HEK293T (cell line): ENCODE data around the gene RTRAF.

Experiments
- BHLHE40 ChIP-seq: fragments of 450-650 bp; IDR thresholded peaks from 2 replicates; pipeline ENCODE4 v1.6.1; 2016; ENCODE audit warnings: mild to moderate bottlenecking, moderate library complexity, borderline replicate concordance
- ELF4 ChIP-seq: fragments of 450-650 bp; IDR thresholded peaks from 2 replicates; pipeline ENCODE4 v1.6.1; 2017; ENCODE audit warnings: antibody characterized with exemption
- FOXA1 ChIP-seq: fragments of 450-650 bp; IDR thresholded peaks from 2 replicates; pipeline ENCODE4 v1.6.1; 2016; ENCODE audit warnings: mild to moderate bottlenecking
- FOXK2 ChIP-seq: fragments of 450-650 bp; IDR thresholded peaks from 2 replicates; pipeline ENCODE4 v1.6.1; 2016; ENCODE audit warnings: mild to moderate bottlenecking
- FOXM1 ChIP-seq: fragments of 450-650 bp; IDR thresholded peaks from 2 replicates; pipeline ENCODE4 v1.6.1; 2017; ENCODE audit warnings: mild to moderate bottlenecking, borderline replicate concordance
- HDGF ChIP-seq: fragments of 450-650 bp; IDR thresholded peaks from 2 replicates; pipeline ENCODE4 v1.6.1; 2017; ENCODE audit warnings: antibody characterized with exemption, borderline replicate concordance
- L3MBTL2 ChIP-seq: fragments of 450-650 bp; conservative IDR thresholded peaks from 2 replicates; pipeline ENCODE4 v1.6.1; 2016; ENCODE audit warnings: mild to moderate bottlenecking
- LEF1 ChIP-seq: fragments of 450-650 bp; IDR thresholded peaks from 2 replicates; pipeline ENCODE4 v1.6.1; 2017; ENCODE audit warnings: mild to moderate bottlenecking, borderline replicate concordance
- NFRKB ChIP-seq: fragments of 450-650 bp; IDR thresholded peaks from 2 replicates; pipeline ENCODE4 v1.6.1; 2016; ENCODE audit warnings: mild to moderate bottlenecking, moderate library complexity
- PKNOX1 ChIP-seq: fragments of 450-650 bp; IDR thresholded peaks from 2 replicates; pipeline ENCODE4 v1.6.1; 2016
- SP1 ChIP-seq: fragments of 450-650 bp; IDR thresholded peaks from 2 replicates; pipeline ENCODE4 v1.6.1; 2017
- SUZ12 ChIP-seq: fragments of 450-650 bp; IDR thresholded peaks from 2 replicates; pipeline ENCODE4 v1.6.1; 2016; ENCODE audit warnings: mild to moderate bottlenecking
- TARDBP ChIP-seq: fragments of 450-650 bp; IDR thresholded peaks from 2 replicates; pipeline ENCODE4 v1.6.1; 2016

GRCh38 chr14:52002542-52002941, 13.2 kb downstream of the RTRAF start:
- no peak for TF ChIP-seq SP1
- no peak for TF ChIP-seq L3MBTL2
- no peak for TF ChIP-seq FOXK2
- no peak for TF ChIP-seq SUZ12
- TF ChIP-seq FOXA1, result no peak
- TF ChIP-seq BHLHE40, result no peak
- TF ChIP-seq PKNOX1, result no peak
- no peak for TF ChIP-seq TARDBP
- no peak for TF ChIP-seq FOXM1
- TF ChIP-seq NFRKB, result no peak
- no peak for TF ChIP-seq HDGF
- TF ChIP-seq ELF4, result no peak
- TF ChIP-seq LEF1, result no peak
